ENCODE measurements around the gene CIPC. TPM values are rescaled to one million over a fixed set of nuclear protein-coding genes. Genes with fewer than 3 reads are reported as not detected.

The CIPC gene
- total RNA-seq, 2 donors from 2014 or later, result 64.7 to 87.8 TPM

DNA sequence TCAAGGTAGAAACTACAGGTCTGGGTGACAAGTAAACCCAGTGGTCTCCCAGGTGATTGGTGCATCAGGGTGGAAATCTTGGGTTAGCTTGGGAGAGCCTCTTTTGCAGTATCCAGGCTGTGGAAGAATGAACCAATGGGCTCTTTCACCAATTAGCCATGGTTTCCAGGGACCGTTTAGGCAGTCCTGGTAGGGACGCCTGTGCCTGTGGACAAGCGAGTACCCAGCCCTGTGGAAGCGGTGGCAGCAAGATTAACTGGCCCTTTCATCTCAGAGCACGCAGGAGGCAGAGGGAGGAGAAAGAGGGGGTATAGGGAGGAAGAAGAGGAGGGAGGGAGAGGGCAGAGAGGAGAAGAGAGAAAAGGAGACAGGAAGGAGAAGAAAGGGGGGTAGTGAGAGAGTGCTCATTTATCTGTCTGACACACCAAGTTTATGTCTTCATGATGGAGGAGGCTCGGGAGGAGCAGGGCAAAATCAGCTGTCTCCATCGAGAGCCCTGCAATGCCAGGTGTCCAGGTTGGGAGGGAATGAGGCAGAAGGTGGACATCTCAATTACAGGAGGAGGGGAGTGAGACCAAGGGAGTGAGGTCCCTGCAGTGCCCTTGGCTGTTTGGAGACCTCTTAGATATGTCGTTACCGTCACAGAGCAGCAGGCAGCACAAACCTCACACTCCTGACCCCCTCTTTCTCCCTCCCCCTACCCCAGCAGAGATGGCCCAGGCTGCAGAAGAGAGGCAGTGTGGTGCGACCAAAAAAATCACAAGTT, 48.1 kb downstream of the CIPC start:
- DNase-seq (ENCODE audit: low spot score), result no peak
- Histone ChIP-seq H3K27me3 (peaks cover 0 to 13% of the 10 kb centered on the region in 2 donors), H3K4me1 (peaks cover 0 to 8% of the 10 kb centered on the region in 2 donors), H3K9me3 (no peaks in the 10 kb centered on the region), H3K4me3 (no peak overlapping the region), H3K36me3 (no peaks in the 10 kb centered on the region), H3K27ac (no peak overlapping the region)
- no peak for TF ChIP-seq CTCF (IDR thresholded peaks at IDR 0.05)

GRCh38 chr14:77148510-77149231, 50.6 kb downstream of the CIPC start:
- no peak for DNase-seq (ENCODE audit: low spot score)
- TF ChIP-seq CTCF (IDR thresholded peaks at IDR 0.05), result no peak
- no peaks in the 10 kb centered on the region for H3K4me1 ChIP-seq
- no peaks in the 10 kb centered on the region for H3K9me3 ChIP-seq
- H3K4me3 ChIP-seq, result no peak overlapping the region
- H3K36me3 ChIP-seq, result no peaks in the 10 kb centered on the region
- H3K27me3 ChIP-seq, result no peaks in the 10 kb centered on the region
- H3K27ac ChIP-seq, result no peak overlapping the region

DNA sequence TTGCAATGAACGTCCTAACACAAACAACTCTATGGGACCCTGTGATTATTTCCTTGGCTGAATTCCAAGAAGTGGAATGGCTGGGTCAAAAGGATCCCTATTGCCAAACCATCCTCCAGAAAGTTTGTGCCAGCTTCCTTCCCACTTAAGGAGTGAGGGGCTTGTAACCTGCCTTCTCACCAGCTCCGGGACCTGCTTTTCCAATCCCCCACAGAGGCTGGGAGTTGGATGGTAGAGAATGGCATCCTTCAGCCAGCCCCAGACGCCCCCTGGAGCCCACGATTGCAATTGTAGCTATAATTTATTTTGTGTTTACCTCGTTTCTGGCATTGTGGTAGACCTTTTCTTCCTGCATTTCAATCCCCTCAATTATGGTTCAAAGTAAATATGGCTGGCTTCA, 53.2 kb downstream of the CIPC start:
- no peaks in the 10 kb centered on the region for H3K27me3 ChIP-seq
- H3K36me3 ChIP-seq, result no peaks in the 10 kb centered on the region
- DNase-seq (ENCODE audit: low spot score), result no peak
- no peaks in the 10 kb centered on the region for H3K4me1 ChIP-seq
- TF ChIP-seq CTCF (IDR thresholded peaks at IDR 0.05), result peak in 1 of 2 donors; percentile 45
- H3K4me3 ChIP-seq, result no peak overlapping the region
- H3K27ac ChIP-seq, result no peak overlapping the region
- H3K9me3 ChIP-seq, result no peaks in the 10 kb centered on the region

DNA sequence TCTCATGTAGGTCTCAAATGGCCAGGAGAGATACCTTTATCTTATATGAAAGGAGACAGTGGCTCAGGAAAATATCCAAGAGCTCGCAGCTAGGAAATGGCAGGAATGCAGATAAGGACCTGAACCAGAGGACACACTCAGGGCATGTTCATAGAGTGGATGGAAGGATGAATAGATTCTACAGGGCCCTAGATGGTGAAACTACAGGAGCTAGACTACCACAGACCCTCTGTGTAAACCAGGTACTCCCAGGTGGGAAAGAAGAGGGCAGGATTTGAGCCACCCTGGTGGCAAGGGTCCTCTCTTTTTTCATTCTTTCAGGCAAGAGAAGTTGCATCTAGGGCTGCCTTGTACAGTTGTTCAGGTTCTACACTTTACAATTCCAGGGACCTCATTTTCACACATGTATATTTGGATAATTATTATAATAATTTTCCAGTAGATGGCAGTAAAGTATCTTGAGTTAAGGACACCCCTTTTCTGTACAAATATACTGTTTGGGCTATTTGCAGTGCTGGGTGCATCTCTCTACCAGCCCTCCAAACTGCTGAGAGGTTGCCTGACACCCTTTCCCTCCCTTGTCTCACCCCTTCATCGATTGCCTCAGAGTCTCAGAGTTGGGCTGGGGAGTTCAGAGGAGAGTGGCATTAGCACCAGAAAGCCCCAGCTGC, 54.0 kb downstream of the CIPC start:
- Histone ChIP-seq H3K36me3 (no peaks in the 10 kb centered on the region), H3K27ac (no peak overlapping the region), H3K9me3 (no peaks in the 10 kb centered on the region), H3K4me3 (no peak overlapping the region), H3K4me1 (no peaks in the 10 kb centered on the region), H3K27me3 (no peaks in the 10 kb centered on the region)
- peak in 1 of 2 donors; percentile 48 for TF ChIP-seq CTCF (IDR thresholded peaks at IDR 0.05)
- no peak for DNase-seq (ENCODE audit: low spot score)

DNA sequence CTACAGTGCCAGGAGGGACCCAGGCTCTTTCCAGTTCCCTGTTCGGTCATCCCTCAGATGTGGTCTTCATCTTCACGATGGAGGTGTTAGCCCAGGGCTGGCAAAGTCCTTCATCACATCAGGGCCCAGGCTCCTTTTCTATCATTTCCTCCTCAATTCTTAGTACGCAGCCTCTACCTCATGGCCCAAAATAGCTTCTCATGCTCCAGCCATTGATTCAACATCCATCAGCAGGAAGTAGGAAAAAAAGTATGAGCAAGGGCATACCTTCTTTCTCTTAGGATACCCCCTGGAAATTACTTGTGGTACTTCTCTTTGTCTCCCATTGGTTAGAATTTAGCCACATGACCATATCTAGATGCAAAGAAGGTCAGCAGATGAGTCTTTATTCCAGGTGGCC, 55.7 kb downstream of the CIPC start:
- H3K9me3 ChIP-seq, result no peaks in the 10 kb centered on the region
- H3K4me1 ChIP-seq, result peaks cover 0 to 10% of the 10 kb centered on the region in 2 donors
- H3K4me3 ChIP-seq, result no peak overlapping the region
- H3K27me3 ChIP-seq, result no peaks in the 10 kb centered on the region
- H3K27ac ChIP-seq, result no peak overlapping the region
- no peak for TF ChIP-seq CTCF (IDR thresholded peaks at IDR 0.05)
- no peaks in the 10 kb centered on the region for H3K36me3 ChIP-seq
- no peak for DNase-seq (ENCODE audit: low spot score)

Measured in right atrium auricular region (tissue), 2 donors.